Stomach smooth muscle (tissue), 2 donors: ENCODE measurements around the gene NUPR2.
"Not testable (repeated sequence)": the region's sequence is repeated elsewhere in the genome, so short reads cannot be mapped to it uniquely, and the experiment has no call there.

Experiments
- H3K27ac ChIP-seq: one replicate; pipeline ENCODE4 v1.7.0; 2013; ENCODE audit warnings: mild to moderate bottlenecking, low read length, inconsistent platforms
- H3K27me3 ChIP-seq, 2 donors: one replicate each; pipeline ENCODE4 v1.7.0; 2013; ENCODE audit warnings: low read length in 2 of 2; ENCODE audit not compliant: insufficient read depth in 2 of 2, control insufficient read depth in 1 of 2
- H3K36me3 ChIP-seq, 2 donors: one replicate each; pipeline ENCODE4 v1.7.0; 2013; ENCODE audit warnings: low read length in 2 of 2; ENCODE audit not compliant: control insufficient read depth in 2 of 2, insufficient read depth in 2 of 2
- H3K4me1 ChIP-seq: one replicate; pipeline ENCODE4 v1.7.0; 2013; ENCODE audit warnings: low read length; ENCODE audit not compliant: control insufficient read depth, insufficient read depth
- H3K4me3 ChIP-seq, 2 donors: one replicate each; pipeline ENCODE4 v1.7.0; 2013; ENCODE audit warnings: low read length in 2 of 2
- H3K9ac ChIP-seq, 2 donors: one replicate each; pipeline ENCODE4 v1.7.0; 2013; ENCODE audit warnings: low read length in 2 of 2, mild to moderate bottlenecking in 1 of 2
- H3K9me3 ChIP-seq, 2 donors: one replicate each; pipeline ENCODE4 v1.7.0; 2013; ENCODE audit warnings: low read length in 2 of 2; ENCODE audit not compliant: control insufficient read depth in 2 of 2
- donor health status: healthy.
- donor health status: Pancreatic carcinoma.

The NUPR2 gene, protein sequence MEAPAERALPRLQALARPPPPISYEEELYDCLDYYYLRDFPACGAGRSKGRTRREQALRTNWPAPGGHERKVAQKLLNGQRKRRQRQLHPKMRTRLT

DNA sequence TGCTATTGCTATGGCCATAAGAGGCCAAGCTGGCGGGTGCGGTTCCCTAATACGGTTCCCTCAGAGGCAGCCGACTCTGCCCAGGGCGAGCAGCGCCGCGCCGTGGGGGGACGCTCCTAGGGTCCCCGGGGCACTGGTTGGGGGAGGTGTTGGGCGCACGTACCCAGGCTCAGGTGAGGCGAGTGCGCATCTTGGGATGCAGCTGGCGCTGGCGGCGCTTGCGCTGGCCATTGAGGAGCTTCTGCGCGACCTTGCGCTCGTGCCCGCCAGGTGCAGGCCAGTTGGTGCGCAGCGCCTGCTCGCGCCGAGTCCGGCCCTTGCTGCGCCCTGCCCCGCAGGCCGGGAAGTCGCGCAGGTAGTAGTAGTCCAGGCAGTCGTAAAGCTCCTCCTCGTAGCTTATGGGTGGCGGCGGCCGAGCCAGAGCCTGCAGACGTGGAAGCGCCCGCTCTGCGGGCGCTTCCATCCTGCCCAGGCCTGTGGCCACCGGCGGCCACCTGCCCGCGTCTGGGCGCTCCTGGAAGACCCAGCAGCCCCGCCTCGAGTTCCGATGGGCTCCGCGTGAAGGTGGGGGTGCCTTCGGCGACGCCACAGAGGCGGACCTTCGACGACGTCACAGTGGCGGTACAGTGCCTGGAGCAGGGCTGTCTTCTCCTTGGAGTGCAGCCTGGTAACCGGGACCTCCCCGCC, at the start of gene NUPR2:
NUPR2 (minus strand) TSS at position 566 of the 687 bp plus-strand sequence; CDS start at position 463, 103 bp downstream.
- Histone ChIP-seq H3K4me3 (no peak within 1 kb of the TSS), H3K36me3 (no peaks in the 10 kb centered on the region), H3K9ac (no peak within 1 kb of the TSS), H3K4me1 (no peaks in the 10 kb centered on the region), H3K27me3 (peaks cover 7 to 12% of the 10 kb centered on the region in 2 donors), H3K9me3 (no peaks in the 10 kb centered on the region), H3K27ac (no peak within 1 kb of the TSS)

DNA sequence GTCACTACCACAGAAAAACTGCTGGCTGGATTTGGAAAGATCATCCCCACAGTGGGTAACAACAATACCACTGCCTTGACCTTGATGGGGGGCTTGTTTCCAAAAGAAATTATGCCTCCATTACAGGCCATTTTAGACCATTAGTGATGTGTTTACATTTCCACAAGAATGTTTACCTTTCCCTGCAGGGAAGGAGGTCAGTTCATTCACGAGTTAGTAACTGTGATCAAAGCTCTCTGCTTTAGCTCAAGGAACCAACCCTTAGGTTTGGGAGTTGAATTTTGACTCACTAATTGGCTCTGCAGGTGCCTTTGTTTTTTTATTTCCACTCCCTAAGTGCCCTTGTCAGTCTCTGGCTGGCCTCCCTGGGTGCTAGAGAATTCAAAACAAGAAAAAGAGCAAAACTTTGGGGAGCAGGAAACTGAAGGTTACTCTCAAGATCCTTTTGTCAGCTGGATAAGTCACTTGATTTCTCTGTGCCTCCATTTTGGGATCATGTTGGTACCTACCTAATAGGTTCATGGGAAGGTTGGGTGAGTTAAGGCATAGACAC, 41.1 kb upstream of the NUPR2 start:
- no peak overlapping the region for H3K27ac ChIP-seq
- no peaks in the 10 kb centered on the region for H3K27me3 ChIP-seq
- no peak overlapping the region for H3K4me3 ChIP-seq
- H3K9ac ChIP-seq, result no peak overlapping the region
- H3K9me3 ChIP-seq, result peaks cover 3 to 7% of the 10 kb centered on the region in 2 donors
- no peaks in the 10 kb centered on the region for H3K4me1 ChIP-seq
- H3K36me3 ChIP-seq, result no peaks in the 10 kb centered on the region

DNA sequence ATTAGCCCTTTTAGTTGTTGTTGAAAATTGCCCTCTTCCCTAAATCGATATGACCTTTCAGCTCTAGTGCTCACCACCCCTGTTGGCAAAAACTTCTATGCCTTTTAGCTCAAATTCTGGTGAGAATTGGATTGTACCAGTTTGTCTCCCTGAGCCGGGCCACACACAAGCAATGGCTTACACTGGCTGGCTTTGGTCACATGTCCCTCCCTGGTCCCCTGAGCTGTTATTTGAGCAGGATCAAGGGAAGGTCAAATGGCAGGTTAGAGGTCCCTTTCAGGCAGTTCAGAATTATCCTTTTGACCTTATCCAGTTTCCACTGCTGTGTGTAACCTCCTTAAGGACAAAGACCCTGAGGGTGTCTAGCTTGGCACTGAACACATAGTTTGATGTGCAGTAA, 14.8 kb upstream of the NUPR2 start:
- not testable (repeated sequence) for H3K27ac ChIP-seq, H3K9ac ChIP-seq, H3K4me3 ChIP-seq, H3K27me3 ChIP-seq, H3K4me1 ChIP-seq, H3K36me3 ChIP-seq, H3K9me3 ChIP-seq

DNA sequence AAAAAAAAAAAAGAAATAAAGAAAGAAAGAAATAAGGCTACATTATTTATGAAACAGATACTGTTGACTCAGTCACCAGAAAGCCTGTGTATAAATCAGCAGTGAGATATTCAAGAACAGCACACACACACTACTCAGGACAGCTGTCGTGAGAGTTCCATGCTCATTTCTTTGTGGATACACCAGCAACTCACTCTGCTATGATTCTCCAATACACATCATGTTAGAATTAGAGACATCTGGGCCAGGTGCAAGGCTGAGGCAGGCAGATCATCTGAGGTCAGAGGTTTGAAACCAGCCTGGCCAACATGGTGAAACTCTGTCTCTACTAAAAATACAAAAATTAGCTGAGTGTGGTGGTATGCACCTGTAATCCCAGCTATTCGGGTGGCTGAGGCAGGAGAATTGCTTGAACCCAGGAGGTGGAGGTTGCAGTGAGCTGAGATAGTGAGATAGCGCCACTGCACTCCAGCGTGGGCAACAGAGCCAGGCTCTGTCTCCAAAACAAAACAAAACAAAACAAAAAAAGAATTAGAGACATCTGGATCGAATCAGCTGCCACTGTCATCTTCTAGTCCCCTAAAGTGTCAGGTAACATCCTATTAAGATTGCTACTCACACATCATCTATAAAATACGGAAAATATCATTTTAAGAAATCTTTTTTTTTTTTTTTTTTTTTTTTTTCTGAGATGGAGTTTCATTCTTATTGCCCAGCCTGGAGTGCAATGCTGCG, 11.2 kb upstream of the NUPR2 start:
- Histone ChIP-seq H3K27me3 (no peaks in the 10 kb centered on the region), H3K4me3 (no peak overlapping the region), H3K27ac (no peak overlapping the region), H3K9ac (no peak overlapping the region), H3K9me3 (no peaks in the 10 kb centered on the region), H3K36me3 (no peaks in the 10 kb centered on the region), H3K4me1 (no peaks in the 10 kb centered on the region)

DNA sequence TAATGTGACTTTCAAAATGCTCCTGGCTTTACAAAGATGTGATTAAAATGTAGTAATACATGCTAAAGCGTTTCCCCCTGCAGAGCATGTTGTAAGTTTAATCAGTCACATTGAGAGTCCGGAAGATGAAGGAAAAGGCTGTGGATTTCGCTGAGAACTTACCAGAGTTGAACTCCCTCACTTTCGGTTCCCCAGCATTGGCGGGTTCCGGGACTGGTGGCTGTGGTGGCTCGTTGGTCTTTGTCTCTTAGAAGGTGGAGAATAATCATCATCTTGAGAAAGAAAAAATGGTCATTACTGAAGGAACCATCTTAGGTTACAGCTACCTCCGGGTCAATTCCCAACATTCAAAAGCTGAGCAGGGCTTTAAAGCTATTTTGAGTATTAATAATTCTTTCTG, 9.6 kb upstream of the NUPR2 start:
- H3K27ac ChIP-seq, result no peak overlapping the region
- no peaks in the 10 kb centered on the region for H3K4me1 ChIP-seq
- no peaks in the 10 kb centered on the region for H3K27me3 ChIP-seq
- no peak overlapping the region for H3K4me3 ChIP-seq
- H3K9me3 ChIP-seq, result no peaks in the 10 kb centered on the region
- H3K9ac ChIP-seq, result no peak overlapping the region
- H3K36me3 ChIP-seq, result no peaks in the 10 kb centered on the region

DNA sequence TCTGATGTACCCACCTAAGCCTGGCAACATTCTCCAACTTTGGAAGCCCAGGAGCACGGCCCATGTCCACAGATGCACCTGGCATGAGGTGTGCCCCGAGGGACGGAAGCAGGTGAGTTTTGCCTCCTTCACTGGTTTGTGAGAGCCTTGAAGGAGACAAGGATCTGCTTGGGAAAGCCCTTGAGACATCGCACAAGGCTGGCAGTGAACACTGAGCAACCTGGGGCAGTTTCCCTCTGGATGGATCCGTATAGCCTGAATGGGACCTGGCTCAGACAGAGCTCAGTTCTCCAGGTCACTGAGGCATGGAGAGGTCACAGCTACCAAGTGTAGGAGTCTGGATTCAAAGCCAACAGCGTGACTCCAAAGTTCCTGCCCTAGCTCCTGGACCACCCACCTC, 8.8 kb upstream of the NUPR2 start:
- Histone ChIP-seq H3K9ac (no peak overlapping the region), H3K27me3 (no peaks in the 10 kb centered on the region), H3K36me3 (no peaks in the 10 kb centered on the region), H3K27ac (no peak overlapping the region), H3K4me3 (no peak overlapping the region), H3K9me3 (no peaks in the 10 kb centered on the region), H3K4me1 (no peaks in the 10 kb centered on the region)

DNA sequence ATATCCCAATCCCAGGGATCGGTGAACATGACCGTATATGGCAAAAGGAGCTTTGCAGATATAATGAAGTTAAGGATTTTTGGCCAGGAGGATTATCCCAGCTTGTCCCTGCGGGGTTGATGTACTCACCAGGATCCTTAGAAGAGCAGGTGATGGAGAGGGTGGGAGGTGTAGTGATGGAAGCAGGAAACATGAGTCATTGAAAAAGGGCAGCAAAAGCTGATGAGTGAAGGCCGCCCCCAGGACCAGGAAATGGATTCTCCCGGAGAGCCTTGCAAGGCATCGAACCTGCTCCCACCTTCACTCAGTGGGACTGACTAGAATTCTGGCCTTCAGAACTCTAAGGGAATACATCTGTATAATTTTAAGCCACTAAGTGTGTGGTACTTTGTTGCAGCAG, 5.2 kb upstream of the NUPR2 start:
- Histone ChIP-seq H3K27ac (no peak overlapping the region), H3K9ac (no peak overlapping the region), H3K27me3 (peaks cover 3 to 6% of the 10 kb centered on the region in 2 donors), H3K4me3 (no peak overlapping the region), H3K36me3 (no peaks in the 10 kb centered on the region), H3K9me3 (no peaks in the 10 kb centered on the region), H3K4me1 (no peaks in the 10 kb centered on the region)

DNA sequence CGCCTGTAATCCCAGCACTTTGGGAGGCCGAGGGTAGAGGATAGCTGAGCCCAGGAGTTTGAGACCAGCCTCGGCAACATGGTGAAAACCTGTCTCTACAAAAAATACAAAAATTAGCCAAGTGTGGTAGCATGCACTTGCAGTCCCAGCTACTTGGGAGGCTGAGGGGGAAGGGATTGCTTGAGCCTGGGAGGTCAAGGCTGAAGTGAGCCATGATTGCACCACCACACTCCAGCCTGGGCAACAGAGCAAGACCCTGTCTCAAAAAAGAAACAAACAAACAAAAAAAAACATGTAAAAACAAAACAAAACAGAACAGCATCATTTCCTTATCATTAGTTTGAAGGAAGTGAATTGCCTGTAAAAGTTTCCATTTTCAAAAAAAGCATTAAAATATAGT, 4.0 kb downstream of the NUPR2 start:
- not testable (repeated sequence) for H3K9me3 ChIP-seq, H3K27me3 ChIP-seq, H3K4me1 ChIP-seq, H3K4me3 ChIP-seq, H3K36me3 ChIP-seq, H3K9ac ChIP-seq, H3K27ac ChIP-seq

DNA sequence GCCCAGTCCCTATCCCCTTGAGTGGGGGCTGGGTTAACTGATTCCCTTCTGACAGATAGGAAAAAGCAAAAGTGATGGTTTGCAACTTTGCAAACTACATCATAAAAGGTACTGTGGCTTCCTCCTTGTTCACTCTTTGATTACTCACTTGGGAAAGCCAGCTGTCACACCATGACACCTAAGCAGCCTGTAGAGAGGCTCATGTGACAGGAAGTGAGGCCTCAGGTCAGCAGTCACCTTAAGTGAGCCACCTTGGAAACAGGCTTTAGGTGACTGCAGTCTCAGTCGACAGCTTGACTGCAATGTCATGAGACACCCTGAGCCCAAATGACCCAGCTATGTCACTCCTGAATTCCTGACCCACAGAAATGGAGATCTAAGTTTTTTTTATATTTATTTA, 5.6 kb downstream of the NUPR2 start:
- Histone ChIP-seq H3K9ac (no peak overlapping the region), H3K9me3 (no peaks in the 10 kb centered on the region), H3K4me3 (no peak overlapping the region), H3K27me3 (no peaks in the 10 kb centered on the region), H3K36me3 (no peaks in the 10 kb centered on the region), H3K27ac (no peak overlapping the region), H3K4me1 (peaks cover 2% of the 10 kb centered on the region)

DNA sequence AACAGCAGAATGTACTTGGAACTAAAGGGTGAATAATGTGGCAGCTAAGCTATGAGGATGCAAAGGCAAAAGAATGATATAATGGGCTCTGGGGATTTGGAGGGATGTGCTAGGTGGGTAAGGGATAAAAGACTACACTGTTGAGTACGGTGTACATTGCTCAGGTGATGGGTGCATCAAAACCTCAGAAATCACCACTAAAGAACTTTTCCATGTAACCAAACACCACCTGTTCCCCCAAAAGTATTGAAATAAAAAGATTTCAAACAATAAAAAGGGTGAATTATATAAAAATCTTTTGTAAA, 8.3 kb downstream of the NUPR2 start:
- Histone ChIP-seq H3K4me1 (peaks cover 10% of the 10 kb centered on the region), H3K4me3 (no peak overlapping the region), H3K27me3 (no peaks in the 10 kb centered on the region), H3K9ac (no peak overlapping the region), H3K9me3 (no peaks in the 10 kb centered on the region), H3K36me3 (peaks cover 9 to 11% of the 10 kb centered on the region in 2 donors), H3K27ac (no peak overlapping the region)
